ENCODE measurements around the gene PAPSS2.
"Not testable (repeated sequence)": the region's sequence is repeated elsewhere in the genome, so short reads cannot be mapped to it uniquely, and the experiment has no call there.

Gene PAPSS2

GRCh38 chr10:87706731-87707130, 47.1 kb downstream of the PAPSS2 start:
- DNase-seq (ENCODE audit: low read depth), result no peak

GRCh38 chr10:87707254-87707653, 47.6 kb downstream of the PAPSS2 start:
- no peak for DNase-seq (ENCODE audit: low read depth)

- DNase-seq (ENCODE audit: low read depth), result no peak
These were observed 53.4 kb downstream of the PAPSS2 start for GRCh38 chr10:87712913-87713616.

- no peak for DNase-seq (ENCODE audit: low read depth)
These were observed 54.0 kb downstream of the PAPSS2 start for GRCh38 chr10:87713707-87714106.

GRCh38 chr10:87715552-87716347, 56.1 kb downstream of the PAPSS2 start:
- DNase-seq (ENCODE audit: low read depth), result no peak

- no peak for DNase-seq (ENCODE audit: low read depth)
These were observed 56.6 kb downstream of the PAPSS2 start for GRCh38 chr10:87716348-87716670.

- DNase-seq (ENCODE audit: low read depth), result no peak
These were observed 61.0 kb downstream of the PAPSS2 start for GRCh38 chr10:87720665-87721064.

- no peak for DNase-seq (ENCODE audit: low read depth)
These were observed 62.1 kb downstream of the PAPSS2 start for GRCh38 chr10:87721781-87722180.

- no peak for DNase-seq (ENCODE audit: low read depth)
These were observed 63.0 kb downstream of the PAPSS2 start for GRCh38 chr10:87722716-87723115.

GRCh38 chr10:87723500-87723899, 63.8 kb downstream of the PAPSS2 start:
- no peak for DNase-seq (ENCODE audit: low read depth)

GRCh38 chr10:87724789-87725188, 65.1 kb downstream of the PAPSS2 start:
- DNase-seq (ENCODE audit: low read depth), result no peak

GRCh38 chr10:87729940-87730339, 70.3 kb downstream of the PAPSS2 start:
- no peak for DNase-seq (ENCODE audit: low read depth)

- no peak for DNase-seq (ENCODE audit: low read depth)
These were observed 73.4 kb downstream of the PAPSS2 start for GRCh38 chr10:87733081-87733480.

GRCh38 chr10:87734987-87735827, 75.5 kb downstream of the PAPSS2 start:
- no peak for DNase-seq (ENCODE audit: low read depth)

GRCh38 chr10:87738253-87738652, 78.6 kb downstream of the PAPSS2 start:
- DNase-seq (ENCODE audit: low read depth), result not testable (repeated sequence)

- DNase-seq (ENCODE audit: low read depth), result no peak
These were observed 80.0 kb downstream of the PAPSS2 start for GRCh38 chr10:87739703-87740102.

GRCh38 chr10:87740254-87740655, 80.6 kb downstream of the PAPSS2 start:
- DNase-seq (ENCODE audit: low read depth), result no peak

- DNase-seq (ENCODE audit: low read depth), result not testable (repeated sequence)
These were observed 83.4 kb downstream of the PAPSS2 start for GRCh38 chr10:87742992-87743610.

GRCh38 chr10:87744606-87745005, 84.9 kb downstream of the PAPSS2 start:
- DNase-seq (ENCODE audit: low read depth), result no peak

- DNase-seq (ENCODE audit: low read depth), result no peak
These were observed 87.2 kb downstream of the PAPSS2 start for GRCh38 chr10:87746911-87747310.

GRCh38 chr10:87748244-87748643, 88.6 kb downstream of the PAPSS2 start:
- not testable (repeated sequence) for DNase-seq (ENCODE audit: low read depth)

GRCh38 chr10:87750001-87750671, 90.5 kb downstream of the PAPSS2 start:
- DNase-seq (ENCODE audit: low read depth), result no peak

Measured in stimulated activated CD8-positive, alpha-beta memory T cell treated with anti-CD3 and anti-CD28 coated beads, Interleukin-7, amount 100 ng/mL, for 24 hours (primary cell).